ENCODE results near the gene DTYMK. TPM values are rescaled to one million over a fixed set of nuclear protein-coding genes. Genes with fewer than 3 reads are reported as not detected.

The DTYMK gene
- total and polyA plus RNA-seq, 2 donors (not counting 1 experiment from before 2014, with no cell fraction given) = 19.5 to 26.3 TPM

DNA sequence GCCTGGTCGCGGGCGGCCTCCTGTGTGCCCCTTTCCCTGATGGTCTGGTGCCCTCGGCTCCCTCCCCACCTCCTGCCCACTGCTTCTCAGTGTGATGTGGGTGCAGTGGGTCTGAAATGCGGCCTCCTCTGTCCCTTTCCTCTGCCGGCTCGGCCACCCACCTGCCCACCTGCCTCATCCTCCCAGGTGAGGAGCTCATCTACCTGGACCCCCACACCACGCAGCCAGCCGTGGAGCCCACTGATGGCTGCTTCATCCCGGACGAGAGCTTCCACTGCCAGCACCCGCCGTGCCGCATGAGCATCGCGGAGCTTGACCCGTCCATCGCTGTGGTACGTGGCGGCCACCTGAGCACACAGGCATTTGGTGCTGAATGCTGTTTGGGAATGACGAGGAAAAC lies 18.3 kb downstream of the DTYMK start:
- Histone ChIP-seq H3K9ac (ENCODE audit: low read length) (no peak overlapping the region), H3K4me2 (replicated peaks; ENCODE audit: low read depth, low read length, poor library complexity, severe bottlenecking) (no peak overlapping the region), H3K9me3 (ENCODE audit: control extremely low read depth in 1 of 3, control insufficient read depth in 2 of 3, insufficient read depth in 1 of 3, low read length in 2 of 3) (no peaks in the 10 kb centered on the region), H3K27me3 (replicated peaks in 1 of 4; ENCODE audit: control extremely low read depth in 1 of 4, control insufficient read depth in 3 of 4, insufficient read depth in 4 of 4, low read length in 3 of 4) (no peaks in the 10 kb centered on the region), H3K79me2 (ENCODE audit: control insufficient read depth, insufficient read depth, low read length) (no peaks in the 10 kb centered on the region), H2AFZ (ENCODE audit: insufficient read depth, low read depth, low read length, poor library complexity, severe bottlenecking) (no peak overlapping the region), H3K4me1 (ENCODE audit: control insufficient read depth in 2 of 2, insufficient read depth in 2 of 2, low read length in 2 of 2) (no peaks in the 10 kb centered on the region), H3K27ac (ENCODE audit: low read length in 2 of 2) (no peak overlapping the region), H3K36me3 (replicated peaks in 1 of 2; ENCODE audit: control extremely low read depth in 1 of 2, control insufficient read depth in 1 of 2, extremely low read depth in 1 of 2, insufficient read depth in 2 of 2, low read length in 1 of 2) (peaks cover 0 to 34% of the 10 kb centered on the region in 2 experiments), H3K4me3 (ENCODE audit: control extremely low read depth in 1 of 5, extremely low read depth in 1 of 5, insufficient read depth in 1 of 5, low read depth in 2 of 5, low read length in 4 of 5) (no peak overlapping the region), H4K20me1 (ENCODE audit: control insufficient read depth, insufficient read depth, low read length, poor library complexity, severe bottlenecking) (no peaks in the 10 kb centered on the region)
- DNase-seq = no peak
- no peak for ATAC-seq (ENCODE audit: low read depth)
- Mint-ChIP-seq H3K27ac (no peak overlapping the region), H3K4me3 (no peak overlapping the region), H3K9me3 (ENCODE audit: insufficient read depth) (no peaks in the 10 kb centered on the region), H3K4me1 (no peaks in the 10 kb centered on the region), H3K27me3 (no peaks in the 10 kb centered on the region)
- WGBS (ENCODE audit: insufficient coverage) = 98% methylated on average over 21 of the region's 21 CpGs
- TF ChIP-seq, protein P1, sequence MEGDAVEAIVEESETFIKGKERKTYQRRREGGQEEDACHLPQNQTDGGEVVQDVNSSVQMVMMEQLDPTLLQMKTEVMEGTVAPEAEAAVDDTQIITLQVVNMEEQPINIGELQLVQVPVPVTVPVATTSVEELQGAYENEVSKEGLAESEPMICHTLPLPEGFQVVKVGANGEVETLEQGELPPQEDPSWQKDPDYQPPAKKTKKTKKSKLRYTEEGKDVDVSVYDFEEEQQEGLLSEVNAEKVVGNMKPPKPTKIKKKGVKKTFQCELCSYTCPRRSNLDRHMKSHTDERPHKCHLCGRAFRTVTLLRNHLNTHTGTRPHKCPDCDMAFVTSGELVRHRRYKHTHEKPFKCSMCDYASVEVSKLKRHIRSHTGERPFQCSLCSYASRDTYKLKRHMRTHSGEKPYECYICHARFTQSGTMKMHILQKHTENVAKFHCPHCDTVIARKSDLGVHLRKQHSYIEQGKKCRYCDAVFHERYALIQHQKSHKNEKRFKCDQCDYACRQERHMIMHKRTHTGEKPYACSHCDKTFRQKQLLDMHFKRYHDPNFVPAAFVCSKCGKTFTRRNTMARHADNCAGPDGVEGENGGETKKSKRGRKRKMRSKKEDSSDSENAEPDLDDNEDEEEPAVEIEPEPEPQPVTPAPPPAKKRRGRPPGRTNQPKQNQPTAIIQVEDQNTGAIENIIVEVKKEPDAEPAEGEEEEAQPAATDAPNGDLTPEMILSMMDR (IDR thresholded peaks at IDR 0.05) = no peak
- TF ChIP-seq EZH2 (IDR thresholded peaks at IDR 0.05; ENCODE audit: borderline replicate concordance, insufficient read depth, low read depth, low read length, poor library complexity, severe bottlenecking) = no peak
- intact Hi-C loops (cut with micrococcal nuclease) = no loop called here
- ChIA-PET POLR2A (no interaction called here), CTCF (no interaction called here)

DNA sequence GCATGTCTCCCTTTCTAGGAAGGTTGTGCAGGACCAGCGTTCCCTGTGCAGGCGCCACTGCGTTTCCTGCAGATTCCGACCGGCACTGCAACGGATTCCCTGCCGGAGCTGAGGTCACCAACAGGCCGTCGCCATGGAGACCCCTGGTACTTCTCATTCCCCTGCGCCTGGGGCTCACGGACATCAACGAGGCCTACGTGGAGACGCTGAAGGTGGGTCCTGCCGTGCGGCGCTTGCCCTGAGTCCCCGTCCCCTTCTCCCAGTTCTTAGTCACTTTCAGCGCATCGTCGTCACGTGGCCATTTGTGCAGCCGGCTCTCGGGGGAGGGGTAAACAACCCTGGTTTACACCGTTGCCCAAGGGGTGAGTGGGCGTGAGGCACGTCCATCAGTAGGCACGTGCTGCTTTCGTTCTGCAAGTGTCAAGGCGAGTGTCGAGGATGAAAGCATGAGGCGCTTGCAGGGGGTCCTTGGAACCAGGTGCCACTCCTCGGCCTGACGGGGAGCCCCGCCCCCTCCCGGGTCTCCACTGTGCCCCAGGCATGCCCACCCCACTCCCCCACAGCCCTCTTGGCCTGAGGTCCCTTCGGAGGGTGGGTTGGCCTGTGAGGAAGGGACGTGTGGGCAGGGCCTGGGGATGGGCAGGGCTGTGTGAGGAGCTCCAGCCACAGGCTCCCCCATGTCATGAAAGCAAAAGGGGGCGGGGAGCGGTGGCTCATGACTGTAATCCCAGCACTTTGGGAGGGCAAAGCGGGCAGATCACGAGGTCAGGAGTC lies 19.8 kb downstream of the DTYMK start:
- TF ChIP-seq EZH2 (IDR thresholded peaks at IDR 0.05; ENCODE audit: borderline replicate concordance, insufficient read depth, low read depth, low read length, poor library complexity, severe bottlenecking) = no peak
- TF ChIP-seq, protein P1 (IDR thresholded peaks at IDR 0.05) = no peak
- Histone ChIP-seq H3K9ac (ENCODE audit: low read length) (no peak overlapping the region), H3K27ac (ENCODE audit: low read length in 2 of 2) (no peak overlapping the region), H3K79me2 (ENCODE audit: control insufficient read depth, insufficient read depth, low read length) (no peaks in the 10 kb centered on the region), H2AFZ (ENCODE audit: insufficient read depth, low read depth, low read length, poor library complexity, severe bottlenecking) (no peak overlapping the region), H3K9me3 (ENCODE audit: control extremely low read depth in 1 of 3, control insufficient read depth in 2 of 3, insufficient read depth in 1 of 3, low read length in 2 of 3) (no peaks in the 10 kb centered on the region), H3K4me3 (ENCODE audit: control extremely low read depth in 1 of 5, extremely low read depth in 1 of 5, insufficient read depth in 1 of 5, low read depth in 2 of 5, low read length in 4 of 5) (no peak overlapping the region), H3K27me3 (replicated peaks in 1 of 4; ENCODE audit: control extremely low read depth in 1 of 4, control insufficient read depth in 3 of 4, insufficient read depth in 4 of 4, low read length in 3 of 4) (no peaks in the 10 kb centered on the region), H3K36me3 (replicated peaks in 1 of 2; ENCODE audit: control extremely low read depth in 1 of 2, control insufficient read depth in 1 of 2, extremely low read depth in 1 of 2, insufficient read depth in 2 of 2, low read length in 1 of 2) (peaks cover 0 to 34% of the 10 kb centered on the region in 2 experiments), H4K20me1 (ENCODE audit: control insufficient read depth, insufficient read depth, low read length, poor library complexity, severe bottlenecking) (no peaks in the 10 kb centered on the region), H3K4me1 (ENCODE audit: control insufficient read depth in 2 of 2, insufficient read depth in 2 of 2, low read length in 2 of 2) (no peaks in the 10 kb centered on the region), H3K4me2 (replicated peaks; ENCODE audit: low read depth, low read length, poor library complexity, severe bottlenecking) (no peak overlapping the region)
- ChIA-PET CTCF (no interaction called here), POLR2A (no interaction called here)
- peak overlapping the region; percentile 26 for H3K27ac Mint-ChIP-seq
- no peaks in the 10 kb centered on the region for H3K27me3 Mint-ChIP-seq
- DNase-seq (no peak), ATAC-seq (ENCODE audit: low read depth) (no peak)
- no peaks in the 10 kb centered on the region for H3K9me3 Mint-ChIP-seq (ENCODE audit: insufficient read depth)
- intact Hi-C loops (cut with micrococcal nuclease) = no loop called here
- 96% methylated on average over 37 of the region's 42 CpGs for WGBS (ENCODE audit: insufficient coverage)
- H3K4me1 Mint-ChIP-seq = no peaks in the 10 kb centered on the region
- H3K4me3 Mint-ChIP-seq = no peak overlapping the region
